Measurements from ENCODE around the gene ST3GAL3. TPM values are rescaled to one million over a fixed set of nuclear protein-coding genes. Genes with fewer than 3 reads are reported as not detected.

Gene ST3GAL3
- total and polyA plus RNA-seq, 4 donors = 20.2 to 32.0 (median 27.0) TPM

DNA sequence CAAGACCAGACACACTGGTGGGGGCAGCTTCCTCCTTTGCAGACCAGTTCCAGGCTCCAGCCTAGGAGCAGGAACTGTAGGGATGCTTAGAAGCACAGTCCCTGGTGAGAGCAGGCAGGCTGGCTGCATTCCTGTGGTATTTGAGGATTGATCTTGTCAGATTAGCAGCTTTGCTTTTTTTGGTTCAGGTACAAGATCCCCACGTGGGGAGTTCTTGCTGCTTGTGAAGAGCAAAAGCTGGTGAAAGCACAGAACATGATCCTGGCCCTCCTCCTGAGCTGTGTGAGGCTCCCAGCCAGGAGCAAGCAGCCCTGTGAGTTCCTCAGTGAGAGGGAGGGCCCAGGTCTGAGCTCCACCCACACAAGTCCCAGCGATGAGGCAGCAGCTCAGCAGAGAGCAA lies 151.0 kb downstream of the ST3GAL3 start:
- 0 to 3% methylated on average over 2 of the region's 2 CpGs for WGBS, 2 donors
- intact Hi-C loops (cut with DNase I) = no loop called here
- peak; percentile 83 for ATAC-seq (ENCODE audit: low FRiP score)

DNA sequence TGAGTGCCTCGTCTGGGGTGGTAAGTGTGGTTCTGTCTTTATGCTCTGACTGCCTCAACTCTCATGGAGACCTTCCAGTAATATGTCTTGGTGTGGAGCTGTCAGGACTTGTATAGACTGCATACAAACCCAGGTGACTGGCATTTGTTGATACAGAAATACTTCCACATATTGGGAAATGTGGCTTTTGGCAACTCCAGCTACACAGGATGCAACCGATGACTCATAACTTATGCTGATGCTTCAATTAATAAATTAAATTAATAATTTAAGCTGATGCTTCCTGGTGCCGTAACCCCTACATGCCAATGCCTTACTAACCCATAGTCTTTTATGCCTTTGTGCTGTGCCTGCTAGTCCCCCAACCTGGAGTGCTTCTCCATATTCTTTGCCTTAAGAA lies 154.0 kb downstream of the ST3GAL3 start:
- no peaks in the 10 kb centered on the region for H3K36me3 ChIP-seq (ENCODE audit: control insufficient read depth in 1 of 2, insufficient read depth in 2 of 2, low read length in 1 of 2)
- no peaks in the 10 kb centered on the region for H3K27me3 ChIP-seq (ENCODE audit: control insufficient read depth in 1 of 2, insufficient read depth in 2 of 2, low read length in 1 of 2)
- no peak overlapping the region for H3K27ac ChIP-seq (ENCODE audit: low read depth in 1 of 2, low read length in 2 of 2)
- no peaks in the 10 kb centered on the region for H3K9me3 ChIP-seq (ENCODE audit: control insufficient read depth, low read length)
- DNase-seq = no peak
- H3K4me3 ChIP-seq (ENCODE audit: low read length in 2 of 2) = no peak overlapping the region
- ATAC-seq (ENCODE audit: low FRiP score) = no peak
- intact Hi-C loops (cut with DNase I) = no loop called here
- no peaks in the 10 kb centered on the region for H3K4me1 ChIP-seq (ENCODE audit: control insufficient read depth in 1 of 2, insufficient read depth in 2 of 2, low read length in 2 of 2)
- WGBS, 2 donors = 75 to 81% methylated on average over 3 of the region's 3 CpGs

More for the DNA sequence above, 151.0 kb downstream of the ST3GAL3 start:
- Histone ChIP-seq H3K4me1 (ENCODE audit: control insufficient read depth in 1 of 2, insufficient read depth in 2 of 2, low read length in 2 of 2) (no peaks in the 10 kb centered on the region), H3K9me3 (ENCODE audit: control insufficient read depth, low read length) (no peaks in the 10 kb centered on the region), H3K36me3 (ENCODE audit: control insufficient read depth in 1 of 2, insufficient read depth in 2 of 2, low read length in 1 of 2) (no peaks in the 10 kb centered on the region), H3K4me3 (ENCODE audit: low read length in 2 of 2) (no peak overlapping the region), H3K27ac (ENCODE audit: low read depth in 1 of 2, low read length in 2 of 2) (no peak overlapping the region), H3K27me3 (ENCODE audit: control insufficient read depth in 1 of 2, insufficient read depth in 2 of 2, low read length in 1 of 2) (no peaks in the 10 kb centered on the region)
- peak in 1 of 2 donors; percentile 80 for DNase-seq

DNA sequence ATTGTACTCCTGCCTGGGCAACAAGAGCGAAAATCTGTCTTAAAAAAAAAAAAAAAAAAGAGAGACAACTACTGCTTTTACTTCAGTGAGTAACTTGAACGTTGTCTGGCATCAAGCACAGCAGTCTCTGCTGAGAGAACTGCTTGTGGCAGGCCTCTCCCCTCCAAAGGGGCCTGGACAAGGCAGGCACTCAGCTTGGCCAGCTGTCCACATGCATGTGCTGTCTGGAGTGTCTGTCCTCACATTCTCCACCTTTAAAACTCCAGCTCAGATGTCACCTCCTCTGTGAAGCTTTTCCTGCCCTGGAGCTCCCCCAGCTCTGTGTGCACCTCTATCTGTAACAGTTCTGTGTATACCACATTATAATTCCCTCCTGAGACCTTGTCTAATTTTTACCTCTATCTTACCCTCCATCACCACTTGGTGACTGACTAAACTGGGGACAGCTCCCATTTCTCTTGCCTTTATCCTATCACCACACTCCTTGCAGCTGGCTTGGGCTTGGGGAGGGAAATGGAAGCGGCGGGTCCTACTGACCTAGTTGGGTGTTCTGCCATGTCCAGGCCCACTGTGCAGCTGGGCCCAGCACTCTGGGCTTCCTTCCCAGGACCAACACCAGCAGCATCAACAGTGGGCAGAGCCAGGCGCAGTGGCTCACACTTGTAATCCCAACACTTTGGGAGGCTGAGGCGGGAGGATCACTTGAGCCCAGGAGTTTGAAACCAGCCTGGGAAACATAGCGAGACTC lies 154.8 kb downstream of the ST3GAL3 start:
- no peak overlapping the region for H3K4me3 ChIP-seq (ENCODE audit: low read length in 2 of 2)
- H3K27me3 ChIP-seq (ENCODE audit: control insufficient read depth in 1 of 2, insufficient read depth in 2 of 2, low read length in 1 of 2) = no peaks in the 10 kb centered on the region
- H3K9me3 ChIP-seq (ENCODE audit: control insufficient read depth, low read length) = no peaks in the 10 kb centered on the region
- no peak overlapping the region for H3K27ac ChIP-seq (ENCODE audit: low read depth in 1 of 2, low read length in 2 of 2)
- WGBS, 2 donors = 93 to 94% methylated on average over 7 of the region's 7 CpGs
- H3K36me3 ChIP-seq (ENCODE audit: control insufficient read depth in 1 of 2, insufficient read depth in 2 of 2, low read length in 1 of 2) = no peaks in the 10 kb centered on the region
- no peak for ATAC-seq (ENCODE audit: low FRiP score)
- intact Hi-C loops (cut with DNase I) = no loop called here
- no peak for DNase-seq
- H3K4me1 ChIP-seq (ENCODE audit: control insufficient read depth in 1 of 2, insufficient read depth in 2 of 2, low read length in 2 of 2) = no peaks in the 10 kb centered on the region

DNA sequence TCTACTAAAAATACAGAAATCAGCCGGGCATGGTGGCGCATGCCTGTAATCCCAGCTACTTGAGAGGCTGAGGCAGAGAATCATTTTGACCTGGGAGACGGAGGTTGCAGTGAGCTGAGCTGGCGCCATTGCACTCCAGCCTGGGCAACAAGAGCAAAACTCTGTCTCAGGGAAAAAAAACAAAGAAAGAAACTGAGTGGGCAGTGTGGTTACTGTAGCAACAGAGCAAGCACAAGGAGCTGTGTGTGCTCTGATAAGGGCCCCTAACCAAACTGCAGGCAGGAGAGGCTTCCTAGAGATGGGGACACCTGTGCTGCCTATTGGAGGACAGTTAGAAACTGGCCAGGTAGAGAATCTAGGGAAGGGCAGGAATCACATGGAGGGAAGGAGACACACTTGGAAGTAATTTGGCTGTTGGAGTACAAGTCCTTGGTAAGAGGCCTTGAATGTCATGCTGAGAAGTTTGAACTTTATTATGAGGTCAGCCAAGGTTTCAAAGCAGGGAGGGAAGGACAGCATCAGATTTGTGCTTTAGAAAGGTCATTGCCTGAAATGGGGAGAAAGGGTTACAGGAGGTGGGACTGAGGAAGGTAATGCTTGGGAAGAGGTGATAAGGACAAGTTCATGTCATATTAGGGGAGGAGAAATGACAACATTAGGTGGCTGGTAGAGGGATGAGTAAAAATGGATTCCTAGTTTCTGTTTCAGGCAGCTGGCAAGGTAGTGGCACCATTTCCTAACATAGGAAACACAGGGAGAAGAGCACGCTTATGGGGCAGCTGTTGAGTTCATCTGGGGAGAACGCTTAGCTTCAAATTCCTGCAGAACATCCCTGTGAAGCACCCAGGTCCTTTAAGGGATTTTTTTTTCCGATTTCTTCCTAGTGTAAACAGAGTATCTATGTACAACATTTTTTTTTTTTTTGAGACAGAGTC lies 157.0 kb downstream of the ST3GAL3 start:
- no peak for DNase-seq
- WGBS, 2 donors = 91 to 93% methylated on average over 7 of the region's 7 CpGs
- no peaks in the 10 kb centered on the region for H3K27me3 ChIP-seq (ENCODE audit: control insufficient read depth in 1 of 2, insufficient read depth in 2 of 2, low read length in 1 of 2)
- H3K36me3 ChIP-seq (ENCODE audit: control insufficient read depth in 1 of 2, insufficient read depth in 2 of 2, low read length in 1 of 2) = no peaks in the 10 kb centered on the region
- H3K9me3 ChIP-seq (ENCODE audit: control insufficient read depth, low read length) = no peaks in the 10 kb centered on the region
- H3K27ac ChIP-seq (ENCODE audit: low read depth in 1 of 2, low read length in 2 of 2) = no peak overlapping the region
- ATAC-seq (ENCODE audit: low FRiP score) = no peak
- no peak overlapping the region for H3K4me3 ChIP-seq (ENCODE audit: low read length in 2 of 2)
- H3K4me1 ChIP-seq (ENCODE audit: control insufficient read depth in 1 of 2, insufficient read depth in 2 of 2, low read length in 2 of 2) = no peaks in the 10 kb centered on the region
- intact Hi-C loops (cut with DNase I) = no loop called here

DNA sequence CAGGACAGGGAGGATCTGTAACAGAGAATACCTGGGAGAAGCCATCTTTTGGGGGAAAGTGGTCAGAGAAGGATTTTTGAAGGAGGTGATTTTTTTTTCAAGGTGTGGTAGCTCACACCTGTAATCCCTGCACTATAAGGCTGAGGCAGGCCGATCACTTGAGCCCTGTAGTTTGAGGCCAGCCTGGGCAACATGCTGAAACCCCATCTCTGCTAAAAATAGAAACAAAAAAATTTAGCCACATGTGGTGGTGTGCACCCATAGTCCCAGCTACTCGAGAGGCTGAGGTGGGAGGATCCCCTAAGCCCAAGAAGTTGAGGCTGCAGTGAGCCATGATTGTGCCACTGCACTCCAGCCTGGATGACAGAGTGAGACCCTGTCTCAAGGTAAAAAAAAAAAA lies 158.9 kb downstream of the ST3GAL3 start:
- no peak overlapping the region for H3K27ac ChIP-seq (ENCODE audit: low read depth in 1 of 2, low read length in 2 of 2)
- ATAC-seq (ENCODE audit: low FRiP score) (no peak), DNase-seq (no peak)
- no peaks in the 10 kb centered on the region for H3K4me1 ChIP-seq (ENCODE audit: control insufficient read depth in 1 of 2, insufficient read depth in 2 of 2, low read length in 2 of 2)
- intact Hi-C loops (cut with DNase I) = no loop called here
- no peaks in the 10 kb centered on the region for H3K27me3 ChIP-seq (ENCODE audit: control insufficient read depth in 1 of 2, insufficient read depth in 2 of 2, low read length in 1 of 2)
- H3K9me3 ChIP-seq (ENCODE audit: control insufficient read depth, low read length) = no peaks in the 10 kb centered on the region
- H3K36me3 ChIP-seq (ENCODE audit: control insufficient read depth in 1 of 2, insufficient read depth in 2 of 2, low read length in 1 of 2) = no peaks in the 10 kb centered on the region
- 95% methylated on average over 2 of the region's 2 CpGs for WGBS, 2 donors
- no peak overlapping the region for H3K4me3 ChIP-seq (ENCODE audit: low read length in 2 of 2)

DNA sequence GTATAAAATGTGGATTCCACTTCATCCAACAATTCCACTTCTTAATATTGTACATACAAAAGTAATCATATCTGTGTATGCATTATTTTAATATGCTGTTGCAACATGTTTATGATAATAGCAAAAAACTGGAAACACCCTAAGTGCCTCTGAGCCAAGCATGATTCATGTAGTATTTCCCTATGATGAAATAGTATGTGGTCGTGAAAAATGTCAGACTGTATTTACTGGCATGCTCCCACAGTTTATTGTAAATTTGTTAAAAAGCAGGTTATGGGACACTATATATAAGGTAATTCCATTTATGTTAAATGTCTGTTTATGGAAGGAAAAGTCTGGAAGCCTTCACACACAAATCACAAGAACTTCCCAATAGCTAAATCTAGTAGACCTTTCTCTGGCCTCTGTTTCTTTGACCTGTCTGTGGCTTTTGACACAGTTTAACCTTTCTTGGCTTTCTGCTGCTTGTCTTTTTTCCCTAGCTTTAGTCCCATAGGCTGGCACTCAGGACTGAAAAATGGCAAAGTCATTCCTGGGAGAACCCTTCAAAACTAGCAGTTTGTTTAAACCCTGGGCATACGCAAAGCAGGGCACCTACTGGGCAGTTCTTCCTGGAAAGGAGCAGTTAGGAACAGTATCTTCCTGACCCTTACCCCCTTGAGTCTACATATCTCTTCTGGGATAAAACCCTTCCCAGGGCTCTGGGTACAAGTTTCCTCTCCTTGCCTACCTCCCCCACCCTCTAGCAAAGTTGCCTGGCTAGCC lies 160.8 kb downstream of the ST3GAL3 start:
- no peaks in the 10 kb centered on the region for H3K9me3 ChIP-seq (ENCODE audit: control insufficient read depth, low read length)
- intact Hi-C loops (cut with DNase I) = no loop called here
- no peaks in the 10 kb centered on the region for H3K4me1 ChIP-seq (ENCODE audit: control insufficient read depth in 1 of 2, insufficient read depth in 2 of 2, low read length in 2 of 2)
- ATAC-seq (ENCODE audit: low FRiP score) (peak; percentile 8), DNase-seq (no peak)
- H3K27me3 ChIP-seq (ENCODE audit: control insufficient read depth in 1 of 2, insufficient read depth in 2 of 2, low read length in 1 of 2) = no peaks in the 10 kb centered on the region
- no peak overlapping the region for H3K27ac ChIP-seq (ENCODE audit: low read depth in 1 of 2, low read length in 2 of 2)
- H3K36me3 ChIP-seq (ENCODE audit: control insufficient read depth in 1 of 2, insufficient read depth in 2 of 2, low read length in 1 of 2) = no peaks in the 10 kb centered on the region
- 3 to 11% methylated on average over 2 of the region's 2 CpGs for WGBS, 2 donors
- H3K4me3 ChIP-seq (ENCODE audit: low read length in 2 of 2) = no peak overlapping the region

DNA sequence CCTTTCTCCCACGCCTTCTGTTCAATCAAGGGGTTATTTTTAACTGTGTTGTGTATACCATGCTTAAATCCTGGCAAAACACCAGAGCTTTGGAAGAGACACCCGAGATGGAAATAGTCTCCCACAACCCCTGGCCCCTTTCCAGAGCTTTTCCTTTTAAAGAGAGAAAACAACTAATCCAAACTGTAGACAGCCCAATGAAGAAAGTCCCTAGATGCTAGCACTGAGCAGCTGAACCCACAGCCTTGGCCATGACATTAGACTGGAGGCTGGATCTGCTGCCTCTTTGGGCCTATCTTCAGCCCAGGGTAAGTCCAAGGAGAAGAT lies 161.4 kb downstream of the ST3GAL3 start:
- Histone ChIP-seq H3K4me3 (ENCODE audit: low read length in 2 of 2) (no peak overlapping the region), H3K9me3 (ENCODE audit: control insufficient read depth, low read length) (no peaks in the 10 kb centered on the region), H3K4me1 (ENCODE audit: control insufficient read depth in 1 of 2, insufficient read depth in 2 of 2, low read length in 2 of 2) (no peaks in the 10 kb centered on the region), H3K27me3 (ENCODE audit: control insufficient read depth in 1 of 2, insufficient read depth in 2 of 2, low read length in 1 of 2) (no peaks in the 10 kb centered on the region), H3K36me3 (ENCODE audit: control insufficient read depth in 1 of 2, insufficient read depth in 2 of 2, low read length in 1 of 2) (no peaks in the 10 kb centered on the region), H3K27ac (ENCODE audit: low read depth in 1 of 2, low read length in 2 of 2) (no peak overlapping the region)
- ATAC-seq (ENCODE audit: low FRiP score) (peak; percentile 33), DNase-seq (no peak)
- intact Hi-C loops (cut with DNase I) = no loop called here
- 2 to 6% methylated on average over 2 of the region's 2 CpGs for WGBS, 2 donors

DNA sequence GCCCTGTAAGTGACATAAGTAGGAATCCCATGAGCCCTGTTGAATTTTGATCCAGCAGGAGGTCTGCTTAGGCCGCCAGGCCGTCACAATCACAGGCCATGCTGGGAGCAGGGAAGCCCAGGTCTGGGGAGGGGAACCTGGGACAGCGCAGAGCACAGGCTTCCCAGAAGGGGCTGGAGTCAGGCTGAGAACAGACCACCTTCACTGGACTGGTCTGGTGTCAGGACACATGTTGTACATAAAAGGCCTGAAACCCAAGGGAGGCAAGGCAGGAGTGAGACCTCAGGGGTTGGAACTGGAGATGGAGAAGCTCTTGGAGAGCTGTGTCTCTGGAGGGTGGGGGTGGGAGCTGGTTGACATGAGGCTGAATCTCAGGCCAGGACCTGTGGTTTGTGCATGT lies 163.0 kb downstream of the ST3GAL3 start:
- Histone ChIP-seq H3K27me3 (ENCODE audit: control insufficient read depth in 1 of 2, insufficient read depth in 2 of 2, low read length in 1 of 2) (no peaks in the 10 kb centered on the region), H3K36me3 (ENCODE audit: control insufficient read depth in 1 of 2, insufficient read depth in 2 of 2, low read length in 1 of 2) (no peaks in the 10 kb centered on the region), H3K27ac (ENCODE audit: low read depth in 1 of 2, low read length in 2 of 2) (no peak overlapping the region), H3K4me1 (ENCODE audit: control insufficient read depth in 1 of 2, insufficient read depth in 2 of 2, low read length in 2 of 2) (no peaks in the 10 kb centered on the region), H3K4me3 (ENCODE audit: low read length in 2 of 2) (no peak overlapping the region), H3K9me3 (ENCODE audit: control insufficient read depth, low read length) (no peaks in the 10 kb centered on the region)
- intact Hi-C loops (cut with DNase I) = no loop called here
- 96% methylated on average over 3 of the region's 3 CpGs for WGBS, 2 donors
- DNase-seq = no peak
- no peak for ATAC-seq (ENCODE audit: low FRiP score)
